ENCODE data around the gene AMPH. TPM values are rescaled to one million over a fixed set of nuclear protein-coding genes. Genes with fewer than 3 reads are reported as not detected.
"Not testable (repeated sequence)": the region's sequence is repeated elsewhere in the genome, so short reads cannot be mapped to it uniquely, and the experiment has no call there.

AMPH gene
- total RNA-seq, 4 donors from 2014 or later = 1.9 to 8.9 (median 4.6) TPM

- H3K36me3 ChIP-seq; H3K9me3 ChIP-seq; H3K27me3 ChIP-seq; H3K4me1 ChIP-seq; intact Hi-C loops (cut with DNase I); H3K4me3 ChIP-seq (replicated peaks in 1 of 3); H3K27ac ChIP-seq: not testable (repeated sequence)
- DNase-seq = peak in 1 of 2 donors; percentile 63
- 61 to 77% methylated on average over 4 to 5 of the region's 6 CpGs for WGBS, 2 donors
- peak in 3 of 6 experiments; percentile 42 to 71 (median 43) for TF ChIP-seq CTCF (IDR thresholded peaks at IDR 0.05)
These were observed 285.6 kb downstream of the AMPH start for GRCh38 chr7:38345299-38346172.

GRCh38 chr7:38344741-38345140 is 286.4 kb downstream of the AMPH start:
- WGBS, 2 donors = 70 to 76% methylated on average over 3 of the region's 3 CpGs
- H3K4me3 ChIP-seq (replicated peaks in 1 of 3); H3K27me3 ChIP-seq; DNase-seq; H3K9me3 ChIP-seq; H3K27ac ChIP-seq; H3K36me3 ChIP-seq; H3K4me1 ChIP-seq; intact Hi-C loops (cut with DNase I): not testable (repeated sequence)

GRCh38 chr7:38342135-38342534 is 289.0 kb downstream of the AMPH start:
- H3K4me1 ChIP-seq; DNase-seq; H3K36me3 ChIP-seq; H3K9me3 ChIP-seq; H3K27me3 ChIP-seq; H3K27ac ChIP-seq; H3K4me3 ChIP-seq (replicated peaks in 1 of 3); intact Hi-C loops (cut with DNase I): not testable (repeated sequence)
- 63 to 83% methylated on average over 5 of the region's 5 CpGs for WGBS, 2 donors

GRCh38 chr7:38341172-38341705 is 289.9 kb downstream of the AMPH start:
- H3K27me3 ChIP-seq; H3K4me1 ChIP-seq; H3K36me3 ChIP-seq; H3K4me3 ChIP-seq (replicated peaks in 1 of 3); H3K27ac ChIP-seq; DNase-seq; intact Hi-C loops (cut with DNase I); H3K9me3 ChIP-seq: not testable (repeated sequence)
- 68 to 79% methylated on average over 2 of the region's 2 CpGs for WGBS, 2 donors

- no peaks in the 10 kb centered on the region for H3K9me3 ChIP-seq
- WGBS, 2 donors = 89% methylated on average over 4 of the region's 4 CpGs
- DNase-seq = no peak
- H3K4me3 ChIP-seq (replicated peaks in 1 of 3) = no peak overlapping the region
- intact Hi-C loops (cut with DNase I) = no loop called here
- TF ChIP-seq POLR2A (IDR thresholded peaks at IDR 0.05) = no peak
- no peak for TF ChIP-seq CTCF (IDR thresholded peaks at IDR 0.05)
- H3K36me3 ChIP-seq = no peaks in the 10 kb centered on the region
- H3K4me1 ChIP-seq = no peaks in the 10 kb centered on the region
- H3K27ac ChIP-seq = no peak overlapping the region
- H3K27me3 ChIP-seq = no peaks in the 10 kb centered on the region
These were observed 291.0 kb downstream of the AMPH start for GRCh38 chr7:38339953-38340819.

- 87 to 92% methylated on average over 9 of the region's 9 CpGs for WGBS, 2 donors
These were observed 295.0 kb downstream of the AMPH start for GRCh38 chr7:38336148-38336515.

More at GRCh38 chr7:38336148-38336515, 295.0 kb downstream of the AMPH start:
- H3K27ac ChIP-seq; DNase-seq; H3K4me1 ChIP-seq; H3K4me3 ChIP-seq (replicated peaks in 1 of 3); H3K36me3 ChIP-seq; intact Hi-C loops (cut with DNase I); H3K27me3 ChIP-seq; H3K9me3 ChIP-seq: not testable (repeated sequence)

All from thyroid gland (tissue), 4 donors.